Measurements from ENCODE around the gene FAM124B. TPM values are rescaled to one million over a fixed set of nuclear protein-coding genes. Genes with fewer than 3 reads are reported as not detected.

Gene FAM124B
- total RNA-seq, 2 donors from 2014 or later, result 0.78 TPM; not detected in 1

- intact Hi-C loops (cut with DNase I), result no loop called here
Measured at GRCh38 chr2:224427471-224427870, 25.6 kb upstream of the FAM124B start.

GRCh38 chr2:224426656-224427055 lies 24.7 kb upstream of the FAM124B start:
- no peaks in the 10 kb centered on the region for H3K9me3 ChIP-seq
- H3K27me3 ChIP-seq, result no peaks in the 10 kb centered on the region
- DNase-seq, result no peak
- TF ChIP-seq POLR2A (IDR thresholded peaks at IDR 0.05) (no peak), CTCF (IDR thresholded peaks at IDR 0.05) (no peak)
- no peaks in the 10 kb centered on the region for H3K4me1 ChIP-seq
- ATAC-seq, result no peak
- H3K36me3 ChIP-seq (replicated peaks in 1 of 2; ENCODE audit: insufficient read depth in 1 of 2, low read depth in 2 of 2), result no peaks in the 10 kb centered on the region
- intact Hi-C loops (cut with DNase I), result no loop called here
- 39 to 58% methylated on average over 3 of the region's 3 CpGs for WGBS, 2 donors
- no peak overlapping the region for H3K27ac ChIP-seq
- H3K4me3 ChIP-seq, result no peak overlapping the region

More at GRCh38 chr2:224427471-224427870, 25.6 kb upstream of the FAM124B start:
- no peak overlapping the region for H3K27ac ChIP-seq
- H3K9me3 ChIP-seq, result no peaks in the 10 kb centered on the region
- no peaks in the 10 kb centered on the region for H3K27me3 ChIP-seq
- DNase-seq (no peak), ATAC-seq (no peak)
- WGBS, 2 donors, result 62 to 65% methylated on average over 4 of the region's 4 CpGs
- H3K4me1 ChIP-seq, result no peaks in the 10 kb centered on the region
- H3K4me3 ChIP-seq, result no peak overlapping the region
- no peak for TF ChIP-seq CTCF (IDR thresholded peaks at IDR 0.05)
- H3K36me3 ChIP-seq (replicated peaks in 1 of 2; ENCODE audit: insufficient read depth in 1 of 2, low read depth in 2 of 2), result no peaks in the 10 kb centered on the region

GRCh38 chr2:224421065-224421464 lies 19.2 kb upstream of the FAM124B start:
- ATAC-seq (no peak), DNase-seq (no peak)
- Histone ChIP-seq H3K27me3 (no peaks in the 10 kb centered on the region), H3K36me3 (replicated peaks in 1 of 2; ENCODE audit: insufficient read depth in 1 of 2, low read depth in 2 of 2) (no peaks in the 10 kb centered on the region), H3K9me3 (no peaks in the 10 kb centered on the region), H3K27ac (no peak overlapping the region), H3K4me3 (no peak overlapping the region), H3K4me1 (no peaks in the 10 kb centered on the region)
- WGBS, 2 donors, result 49 to 55% methylated on average over 2 of the region's 2 CpGs
- intact Hi-C loops (cut with DNase I), result no loop called here
- TF ChIP-seq POLR2A (IDR thresholded peaks at IDR 0.05) (no peak), CTCF (IDR thresholded peaks at IDR 0.05) (no peak)

GRCh38 chr2:224417947-224418346 lies 16.0 kb upstream of the FAM124B start:
- H3K36me3 ChIP-seq (replicated peaks in 1 of 2; ENCODE audit: insufficient read depth in 1 of 2, low read depth in 2 of 2), result no peaks in the 10 kb centered on the region
- no peaks in the 10 kb centered on the region for H3K4me1 ChIP-seq
- no peak for ATAC-seq
- 76 to 82% methylated on average over 4 of the region's 4 CpGs for WGBS, 2 donors
- no peak for DNase-seq
- no peak for TF ChIP-seq POLR2A (IDR thresholded peaks at IDR 0.05)
- no peak for TF ChIP-seq CTCF (IDR thresholded peaks at IDR 0.05)
- no peak overlapping the region for H3K4me3 ChIP-seq
- no peaks in the 10 kb centered on the region for H3K9me3 ChIP-seq
- H3K27ac ChIP-seq, result no peak overlapping the region
- no peaks in the 10 kb centered on the region for H3K27me3 ChIP-seq
- intact Hi-C loops (cut with DNase I), result no loop called here

GRCh38 chr2:224417361-224417729 lies 15.4 kb upstream of the FAM124B start:
- Histone ChIP-seq H3K27me3 (no peaks in the 10 kb centered on the region), H3K9me3 (no peaks in the 10 kb centered on the region), H3K4me3 (no peak overlapping the region), H3K4me1 (no peaks in the 10 kb centered on the region), H3K27ac (no peak overlapping the region), H3K36me3 (replicated peaks in 1 of 2; ENCODE audit: insufficient read depth in 1 of 2, low read depth in 2 of 2) (no peaks in the 10 kb centered on the region)
- intact Hi-C loops (cut with DNase I), result no loop called here
- ATAC-seq (no peak), DNase-seq (no peak)
- TF ChIP-seq CTCF (IDR thresholded peaks at IDR 0.05), result no peak
- TF ChIP-seq POLR2A (IDR thresholded peaks at IDR 0.05), result no peak
- 27 to 43% methylated on average over 1 of the region's 1 CpG for WGBS, 2 donors
